Measurements from ENCODE around the gene ERCC4.
A peak's percentile ranks its signal among the peaks of the same experiment; 100 is the strongest.
"Not testable (repeated sequence)": the region's sequence is repeated elsewhere in the genome, so short reads cannot be mapped to it uniquely, and the experiment has no call there.

Gene ERCC4

GRCh38 chr16:13919683-13920509 is at the start of gene ERCC4:
ERCC4 (plus strand) TSS chr16:13920154; CDS start chr16:13920166, 12 bp downstream.
- DNase-seq (ENCODE audit: low spot score): peak; percentile 98

- DNase-seq (ENCODE audit: low spot score): peak; percentile 45
Observed at GRCh38 chr16:13873835-13874438, 46.0 kb upstream of the ERCC4 start.

- DNase-seq (ENCODE audit: low spot score): no peak
Observed at GRCh38 chr16:13875614-13876284, 44.2 kb upstream of the ERCC4 start.

GRCh38 chr16:13883276-13883675 is 36.7 kb upstream of the ERCC4 start:
- no peak for DNase-seq (ENCODE audit: low spot score)

GRCh38 chr16:13883881-13884280 is 36.1 kb upstream of the ERCC4 start:
- DNase-seq (ENCODE audit: low spot score): no peak

- no peak for DNase-seq (ENCODE audit: low spot score)
Observed at GRCh38 chr16:13885700-13886099, 34.3 kb upstream of the ERCC4 start.

GRCh38 chr16:13886608-13887007 is 33.3 kb upstream of the ERCC4 start:
- no peak for DNase-seq (ENCODE audit: low spot score)

GRCh38 chr16:13889323-13889722 is 30.6 kb upstream of the ERCC4 start:
- not testable (repeated sequence) for DNase-seq (ENCODE audit: low spot score)

GRCh38 chr16:13892301-13892700 is 27.7 kb upstream of the ERCC4 start:
- DNase-seq (ENCODE audit: low spot score): no peak

- DNase-seq (ENCODE audit: low spot score): no peak
Observed at GRCh38 chr16:13895516-13895915, 24.4 kb upstream of the ERCC4 start.

- no peak for DNase-seq (ENCODE audit: low spot score)
Observed at GRCh38 chr16:13896543-13897182, 23.3 kb upstream of the ERCC4 start.

GRCh38 chr16:13897806-13898205 is 22.1 kb upstream of the ERCC4 start:
- no peak for DNase-seq (ENCODE audit: low spot score)

- DNase-seq (ENCODE audit: low spot score): no peak
Observed at GRCh38 chr16:13898233-13898632, 21.7 kb upstream of the ERCC4 start.

GRCh38 chr16:13902052-13902451 is 17.9 kb upstream of the ERCC4 start:
- no peak for DNase-seq (ENCODE audit: low spot score)

GRCh38 chr16:13902677-13903076 is 17.3 kb upstream of the ERCC4 start:
- no peak for DNase-seq (ENCODE audit: low spot score)

- DNase-seq (ENCODE audit: low spot score): no peak
Observed at GRCh38 chr16:13904179-13904691, 15.7 kb upstream of the ERCC4 start.

- not testable (repeated sequence) for DNase-seq (ENCODE audit: low spot score)
Observed at GRCh38 chr16:13904822-13905221, 15.1 kb upstream of the ERCC4 start.

GRCh38 chr16:13906168-13907089 is 13.5 kb upstream of the ERCC4 start:
- DNase-seq (ENCODE audit: low spot score): no peak

- peak; percentile 59 for DNase-seq (ENCODE audit: low spot score)
Observed at GRCh38 chr16:13907431-13907830, 12.5 kb upstream of the ERCC4 start.

GRCh38 chr16:13909069-13909468 is 10.9 kb upstream of the ERCC4 start:
- no peak for DNase-seq (ENCODE audit: low spot score)

GRCh38 chr16:13909872-13910303 is 10.1 kb upstream of the ERCC4 start:
- DNase-seq (ENCODE audit: low spot score): no peak
